Loucy (cell line): ENCODE results near the gene GNAO1.

Experiments used
- CTCF ChIP-seq: fragments of 200-600 bp; sonication (generic); conservative IDR thresholded peaks from 2 replicates; pipeline ENCODE4 v1.5.1; 2014; ENCODE audit warnings: mild to moderate bottlenecking, antibody characterized with exemption, low read length
- EZH2phosphoT487 ChIP-seq: fragments of 200-600 bp; IDR thresholded peaks from 2 replicates; pipeline ENCODE4 v1.6.1; 2018; ENCODE audit warnings: antibody characterized with exemption, mild to moderate bottlenecking, moderate library complexity, borderline replicate concordance

DNA sequence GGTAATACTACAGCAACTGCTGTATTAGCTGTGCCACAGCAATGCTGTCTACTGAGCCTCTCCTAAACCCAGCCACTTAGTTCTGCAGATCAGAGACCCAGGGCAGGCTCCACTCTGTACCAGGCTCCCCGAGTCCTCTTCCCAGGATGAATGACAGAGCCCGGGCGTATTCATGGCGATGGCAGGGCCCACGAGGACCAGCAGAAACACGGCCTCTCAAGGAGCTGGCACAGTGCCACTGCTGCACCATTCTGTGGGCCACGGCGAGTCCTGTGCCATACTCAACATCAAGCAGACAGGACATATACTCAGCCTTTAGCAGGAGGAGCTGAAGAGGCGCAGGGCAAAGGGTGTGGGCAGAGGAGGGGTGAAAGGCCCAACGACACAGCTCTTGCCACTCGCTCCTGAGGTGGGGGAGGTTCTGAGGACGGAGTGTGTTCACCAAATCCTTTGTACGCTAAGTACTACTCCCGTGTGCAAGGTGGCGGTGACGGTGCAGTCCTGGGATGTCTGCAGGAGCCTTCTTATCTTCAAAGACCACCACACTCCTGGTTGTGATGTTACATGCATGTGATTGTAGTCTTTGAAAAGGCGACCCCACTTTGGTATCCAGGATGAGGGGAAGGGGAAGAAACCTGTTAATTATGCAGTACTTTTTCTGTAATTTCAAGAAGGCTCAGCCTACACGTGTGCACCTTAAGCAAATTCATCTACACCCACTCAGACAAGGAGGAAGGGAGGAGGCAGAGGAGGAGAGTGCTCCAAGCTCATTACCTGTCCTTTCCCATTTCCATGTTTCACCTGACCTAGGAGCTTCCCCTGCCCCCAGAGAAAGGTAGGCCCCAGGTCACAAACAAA is 136.0 kb downstream of the GNAO1 start:
- TF ChIP-seq EZH2phosphoT487: no peak
- no peak for TF ChIP-seq CTCF
